ENCODE data around the gene MAD1L1.

MAD1L1 gene

DNA sequence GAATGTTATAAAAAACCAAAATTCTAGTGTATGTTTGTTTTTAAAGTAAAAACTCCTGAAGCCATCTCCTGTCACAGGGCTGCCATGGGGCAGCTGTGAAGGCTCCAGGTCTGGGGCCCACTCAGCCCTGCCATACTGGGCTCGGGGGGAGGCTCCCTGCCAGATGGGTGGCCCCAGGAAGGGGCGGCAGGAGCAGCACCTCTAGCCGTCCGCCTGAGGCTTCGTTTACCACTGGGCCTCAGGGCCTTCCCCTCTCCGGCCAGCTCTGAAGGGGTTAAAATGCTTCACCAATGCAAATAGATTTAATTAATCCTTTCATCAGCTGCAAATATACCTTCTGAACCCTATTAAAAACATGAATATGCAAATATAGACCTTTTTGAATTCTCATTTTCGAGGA lies 423.7 kb downstream of the MAD1L1 start:
- peaks cover 0 to 15% of the 10 kb centered on the region in 2 experiments for H3K36me3 ChIP-seq (ENCODE audit: control insufficient read depth in 1 of 2, insufficient read depth in 2 of 2, low read depth in 1 of 2, low read length in 2 of 2)
- no peak for DNase-seq
- H4K8ac ChIP-seq (ENCODE audit: low read length): no peak overlapping the region
- no peaks in the 10 kb centered on the region for H3K79me1 ChIP-seq (replicated peaks; ENCODE audit: low read length, poor library complexity, severe bottlenecking)
- no peak overlapping the region for H3K18ac ChIP-seq (ENCODE audit: low read depth in 1 of 2, low read length in 2 of 2)
- no peaks in the 10 kb centered on the region for H3K9me3 ChIP-seq (ENCODE audit: control insufficient read depth, low read length)
- H2BK15ac ChIP-seq (ENCODE audit: low read depth, poor library complexity, severe bottlenecking): no peak overlapping the region
- no peak overlapping the region for H3K23ac ChIP-seq (ENCODE audit: low read length in 2 of 2)
- H3K27ac ChIP-seq (ENCODE audit: low read length, poor library complexity, severe bottlenecking): no peak overlapping the region
- no peak overlapping the region for H3K4me2 ChIP-seq (ENCODE audit: low read length, poor library complexity, severe bottlenecking)
- H3K4me3 ChIP-seq (ENCODE audit: insufficient read depth in 1 of 2, low read depth in 1 of 2, low read length in 2 of 2): no peak overlapping the region
- H2BK5ac ChIP-seq (ENCODE audit: low read depth, low read length, poor library complexity, severe bottlenecking): no peak overlapping the region
- peaks cover 1 to 17% of the 10 kb centered on the region in 2 experiments for H3K27me3 ChIP-seq (ENCODE audit: control insufficient read depth in 1 of 2, insufficient read depth in 1 of 2, low read length in 2 of 2)
- no peak overlapping the region for H3K9ac ChIP-seq (ENCODE audit: low read length)
- H3K4me1 ChIP-seq (ENCODE audit: control insufficient read depth, insufficient read depth, low read depth, low read length): peaks cover 5% of the 10 kb centered on the region
- no peak overlapping the region for H2BK120ac ChIP-seq (ENCODE audit: low read depth, low read length)
- H2AK5ac ChIP-seq (ENCODE audit: low read length, severe bottlenecking): no peak overlapping the region
- no peak overlapping the region for H2AFZ ChIP-seq (ENCODE audit: low read depth, low read length)
- no peak overlapping the region for H2BK12ac ChIP-seq (ENCODE audit: low read length in 2 of 2)
- H4K91ac ChIP-seq (ENCODE audit: low read length): no peak overlapping the region
- WGBS: 70% methylated on average over 5 of the region's 7 CpGs
- no peak overlapping the region for H3K4ac ChIP-seq (ENCODE audit: low read depth in 1 of 2, low read length in 2 of 2)
- H3K14ac ChIP-seq (ENCODE audit: low read length in 2 of 2): no peak overlapping the region

DNA sequence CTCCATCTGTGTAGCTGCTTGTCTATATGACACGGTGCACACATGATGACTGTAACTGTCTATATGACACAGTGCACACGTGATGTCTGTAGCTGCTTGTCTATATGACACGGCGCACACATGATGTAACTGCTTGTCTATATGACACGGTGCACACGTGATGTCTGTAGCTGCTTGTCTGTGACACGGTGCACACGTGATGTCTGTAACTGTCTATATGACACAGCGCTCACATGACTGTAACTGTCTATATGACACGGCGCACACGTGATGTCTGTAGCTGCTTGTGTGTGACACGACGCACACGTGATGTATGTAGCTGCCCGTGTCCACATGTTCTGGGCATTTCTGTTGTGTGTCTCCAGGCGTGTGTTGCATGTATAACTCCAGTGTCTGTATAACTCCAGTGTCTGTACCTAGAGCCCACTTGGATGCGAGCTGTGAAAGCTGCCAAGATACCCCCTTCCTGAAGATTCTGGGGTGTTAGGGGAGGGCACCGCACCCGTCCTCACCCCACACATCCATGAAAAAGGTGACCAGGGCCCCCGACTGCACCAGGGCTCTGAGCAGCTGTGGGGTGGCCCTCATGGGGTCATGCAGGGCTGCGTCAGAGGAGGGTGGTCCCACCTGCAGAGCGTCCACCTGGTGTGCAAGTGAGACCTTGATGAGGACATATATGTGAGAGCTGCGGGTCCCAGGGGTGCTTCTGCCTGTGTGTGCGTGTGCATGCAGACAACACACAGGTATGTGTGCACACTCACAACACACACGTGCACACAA lies 424.7 kb downstream of the MAD1L1 start:
- Histone ChIP-seq H3K9ac (ENCODE audit: low read length) (no peak overlapping the region), H3K4ac (ENCODE audit: low read depth in 1 of 2, low read length in 2 of 2) (no peak overlapping the region), H3K18ac (ENCODE audit: low read depth in 1 of 2, low read length in 2 of 2) (no peak overlapping the region), H3K4me1 (ENCODE audit: control insufficient read depth, insufficient read depth, low read depth, low read length) (peaks cover 5% of the 10 kb centered on the region), H3K27ac (ENCODE audit: low read length, poor library complexity, severe bottlenecking) (no peak overlapping the region), H3K14ac (ENCODE audit: low read length in 2 of 2) (no peak overlapping the region), H4K91ac (ENCODE audit: low read length) (no peak overlapping the region), H3K23ac (ENCODE audit: low read length in 2 of 2) (no peak overlapping the region), H2AK5ac (ENCODE audit: low read length, severe bottlenecking) (no peak overlapping the region), H2BK12ac (ENCODE audit: low read length in 2 of 2) (no peak overlapping the region), H3K79me1 (replicated peaks; ENCODE audit: low read length, poor library complexity, severe bottlenecking) (no peaks in the 10 kb centered on the region), H3K27me3 (ENCODE audit: control insufficient read depth in 1 of 2, insufficient read depth in 1 of 2, low read length in 2 of 2) (peaks cover 5 to 21% of the 10 kb centered on the region in 2 experiments), H3K9me3 (ENCODE audit: control insufficient read depth, low read length) (no peaks in the 10 kb centered on the region), H2BK5ac (ENCODE audit: low read depth, low read length, poor library complexity, severe bottlenecking) (no peak overlapping the region), H3K4me2 (ENCODE audit: low read length, poor library complexity, severe bottlenecking) (no peak overlapping the region), H2BK15ac (ENCODE audit: low read depth, poor library complexity, severe bottlenecking) (no peak overlapping the region), H3K4me3 (ENCODE audit: insufficient read depth in 1 of 2, low read depth in 1 of 2, low read length in 2 of 2) (no peak overlapping the region), H3K36me3 (ENCODE audit: control insufficient read depth in 1 of 2, insufficient read depth in 2 of 2, low read depth in 1 of 2, low read length in 2 of 2) (peaks cover 0 to 5% of the 10 kb centered on the region in 2 experiments), H2AFZ (ENCODE audit: low read depth, low read length) (no peak overlapping the region), H2BK120ac (ENCODE audit: low read depth, low read length) (no peak overlapping the region), H4K8ac (ENCODE audit: low read length) (no peak overlapping the region)
- no peak for DNase-seq
- 95% methylated on average over 24 of the region's 26 CpGs for WGBS

DNA sequence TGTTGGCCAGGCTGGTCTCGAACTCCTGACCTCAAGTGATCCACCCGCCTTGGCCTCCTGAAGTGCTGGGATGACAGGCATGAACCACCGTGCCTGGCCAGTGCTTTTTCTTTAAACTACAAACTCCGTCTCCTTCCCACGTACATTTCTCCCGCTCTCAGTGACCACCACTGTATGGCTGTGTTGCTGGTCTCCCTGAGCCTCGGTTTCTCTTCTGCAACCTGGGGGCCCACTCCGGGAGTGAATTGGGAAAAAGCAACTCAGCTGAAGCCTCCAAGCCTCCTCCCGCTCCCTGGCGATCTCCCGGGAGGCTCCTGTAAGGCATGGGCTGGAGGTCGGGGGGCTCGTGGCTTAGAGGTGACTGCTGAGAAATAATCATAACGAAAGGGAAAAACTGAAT lies 426.4 kb downstream of the MAD1L1 start:
- Histone ChIP-seq H3K4me2 (ENCODE audit: low read length, poor library complexity, severe bottlenecking) (no peak overlapping the region), H3K79me1 (replicated peaks; ENCODE audit: low read length, poor library complexity, severe bottlenecking) (no peaks in the 10 kb centered on the region), H3K27me3 (ENCODE audit: control insufficient read depth in 1 of 2, insufficient read depth in 1 of 2, low read length in 2 of 2) (peaks cover 5 to 24% of the 10 kb centered on the region in 2 experiments), H2BK15ac (ENCODE audit: low read depth, poor library complexity, severe bottlenecking) (no peak overlapping the region), H3K23ac (ENCODE audit: low read length in 2 of 2) (no peak overlapping the region), H2AFZ (ENCODE audit: low read depth, low read length) (no peak overlapping the region), H3K9me3 (ENCODE audit: control insufficient read depth, low read length) (no peaks in the 10 kb centered on the region), H3K4me1 (ENCODE audit: control insufficient read depth, insufficient read depth, low read depth, low read length) (no peaks in the 10 kb centered on the region), H4K8ac (ENCODE audit: low read length) (no peak overlapping the region), H3K4me3 (ENCODE audit: insufficient read depth in 1 of 2, low read depth in 1 of 2, low read length in 2 of 2) (no peak overlapping the region), H3K9ac (ENCODE audit: low read length) (no peak overlapping the region), H2BK12ac (ENCODE audit: low read length in 2 of 2) (no peak overlapping the region), H3K4ac (ENCODE audit: low read depth in 1 of 2, low read length in 2 of 2) (no peak overlapping the region), H3K36me3 (ENCODE audit: control insufficient read depth in 1 of 2, insufficient read depth in 2 of 2, low read depth in 1 of 2, low read length in 2 of 2) (peaks cover 0 to 4% of the 10 kb centered on the region in 2 experiments), H3K27ac (ENCODE audit: low read length, poor library complexity, severe bottlenecking) (no peak overlapping the region), H2BK120ac (ENCODE audit: low read depth, low read length) (no peak overlapping the region), H2BK5ac (ENCODE audit: low read depth, low read length, poor library complexity, severe bottlenecking) (no peak overlapping the region), H3K18ac (ENCODE audit: low read depth in 1 of 2, low read length in 2 of 2) (no peak overlapping the region), H2AK5ac (ENCODE audit: low read length, severe bottlenecking) (no peak overlapping the region), H3K14ac (ENCODE audit: low read length in 2 of 2) (no peak overlapping the region), H4K91ac (ENCODE audit: low read length) (no peak overlapping the region)
- DNase-seq: no peak
- 91% methylated on average over 14 of the region's 14 CpGs for WGBS

DNA sequence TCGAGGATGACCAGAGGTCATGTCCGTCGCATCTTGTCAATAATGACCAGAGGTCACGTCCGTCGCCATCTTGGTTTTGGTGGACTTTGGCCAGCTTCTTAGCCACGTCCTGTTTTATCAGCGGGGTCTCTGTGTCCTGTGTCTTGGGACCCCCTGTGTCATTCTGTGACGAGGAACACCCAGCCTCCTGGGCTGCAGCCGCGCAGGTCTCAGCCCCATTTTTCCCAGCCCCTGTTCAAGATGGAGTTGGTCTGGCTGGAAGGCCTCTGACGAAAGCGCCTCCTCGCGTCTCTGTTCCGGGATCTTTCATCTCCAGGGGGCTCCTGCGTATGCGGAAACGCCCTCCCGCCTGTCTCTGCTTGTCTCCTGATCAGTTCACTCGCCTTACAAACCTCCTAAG lies 428.4 kb downstream of the MAD1L1 start:
- Histone ChIP-seq H3K4me1 (ENCODE audit: control insufficient read depth, insufficient read depth, low read depth, low read length) (no peaks in the 10 kb centered on the region), H3K4me2 (ENCODE audit: low read length, poor library complexity, severe bottlenecking) (no peak overlapping the region), H3K27me3 (ENCODE audit: control insufficient read depth in 1 of 2, insufficient read depth in 1 of 2, low read length in 2 of 2) (peaks cover 5 to 33% of the 10 kb centered on the region in 2 experiments), H3K4ac (ENCODE audit: low read depth in 1 of 2, low read length in 2 of 2) (no peak overlapping the region), H3K79me1 (replicated peaks; ENCODE audit: low read length, poor library complexity, severe bottlenecking) (no peaks in the 10 kb centered on the region), H3K27ac (ENCODE audit: low read length, poor library complexity, severe bottlenecking) (no peak overlapping the region), H2BK15ac (ENCODE audit: low read depth, poor library complexity, severe bottlenecking) (no peak overlapping the region), H2AFZ (ENCODE audit: low read depth, low read length) (no peak overlapping the region), H3K9me3 (ENCODE audit: control insufficient read depth, low read length) (no peaks in the 10 kb centered on the region), H2BK120ac (ENCODE audit: low read depth, low read length) (no peak overlapping the region), H4K8ac (ENCODE audit: low read length) (no peak overlapping the region), H2BK12ac (ENCODE audit: low read length in 2 of 2) (no peak overlapping the region), H3K18ac (ENCODE audit: low read depth in 1 of 2, low read length in 2 of 2) (no peak overlapping the region), H2AK5ac (ENCODE audit: low read length, severe bottlenecking) (no peak overlapping the region), H3K36me3 (ENCODE audit: control insufficient read depth in 1 of 2, insufficient read depth in 2 of 2, low read depth in 1 of 2, low read length in 2 of 2) (no peaks in the 10 kb centered on the region), H3K9ac (ENCODE audit: low read length) (no peak overlapping the region), H3K4me3 (ENCODE audit: insufficient read depth in 1 of 2, low read depth in 1 of 2, low read length in 2 of 2) (no peak overlapping the region), H2BK5ac (ENCODE audit: low read depth, low read length, poor library complexity, severe bottlenecking) (no peak overlapping the region), H4K91ac (ENCODE audit: low read length) (no peak overlapping the region), H3K23ac (ENCODE audit: low read length in 2 of 2) (no peak overlapping the region), H3K14ac (ENCODE audit: low read length in 2 of 2) (no peak overlapping the region)
- 92% methylated on average over 21 of the region's 21 CpGs for WGBS
- DNase-seq: no peak

Measured in mesenchymal stem cell (in vitro differentiated cells and primary cell).